ENCODE measurements around the gene IKBKG.
"Not testable (repeated sequence)": the region's sequence is repeated elsewhere in the genome, so short reads cannot be mapped to it uniquely, and the experiment has no call there.

Gene IKBKG

GRCh38 chrX:154582994-154583393 lies 35.6 kb downstream of the IKBKG start:
- not testable (repeated sequence) for H3K4me1 ChIP-seq (ENCODE audit: control insufficient read depth, insufficient read depth, low read length)

GRCh38 chrX:154584585-154585183 lies 37.3 kb downstream of the IKBKG start, which contains the start of gene CTAG1A:
Gene CTAG1A, plus strand, starts transcription at chrX:154585133. Its CDS starts 74 bp downstream, at chrX:154585207.
- H3K9me3 ChIP-seq (ENCODE audit: control insufficient read depth, insufficient read depth, low read depth, low read length); POLR2A ChIA-PET; H3K4me3 ChIP-seq (ENCODE audit: low read depth, low read length); H3K36me3 ChIP-seq (ENCODE audit: control insufficient read depth in 2 of 2, insufficient read depth in 1 of 2, low read length in 2 of 2); H3K27ac ChIP-seq (ENCODE audit: extremely low read depth, low read depth, low read length); CTCF ChIA-PET; H3K4me1 ChIP-seq (ENCODE audit: control insufficient read depth, insufficient read depth, low read length): not testable (repeated sequence)

More at GRCh38 chrX:154582994-154583393, 35.6 kb downstream of the IKBKG start:
- H3K27ac ChIP-seq (ENCODE audit: extremely low read depth, low read depth, low read length); POLR2A ChIA-PET; CTCF ChIA-PET; H3K9me3 ChIP-seq (ENCODE audit: control insufficient read depth, insufficient read depth, low read depth, low read length); H3K36me3 ChIP-seq (ENCODE audit: control insufficient read depth in 2 of 2, insufficient read depth in 1 of 2, low read length in 2 of 2); H3K4me3 ChIP-seq (ENCODE audit: low read depth, low read length): not testable (repeated sequence)

DNA sequence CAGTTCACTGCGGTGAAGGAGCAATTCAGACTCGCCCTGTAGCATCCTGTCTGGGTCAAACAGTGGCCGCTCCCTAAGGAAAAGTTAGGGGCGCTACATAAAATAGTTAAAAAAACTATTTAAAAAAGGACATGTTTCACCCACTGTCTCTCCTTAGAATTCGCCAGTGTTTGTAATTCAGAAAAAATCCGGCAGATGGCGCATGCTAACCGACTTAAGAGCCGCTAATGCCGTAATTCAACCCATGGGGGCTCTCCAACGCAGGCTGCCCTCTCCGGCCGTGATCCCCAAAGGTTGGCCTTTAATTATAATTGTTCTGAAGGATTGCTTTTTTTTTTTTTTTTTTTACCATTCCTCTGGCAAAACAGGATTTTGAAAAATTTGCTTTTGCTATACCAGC lies 43.0 kb downstream of the IKBKG start:
- H3K9me3 ChIP-seq (ENCODE audit: control insufficient read depth, insufficient read depth, low read depth, low read length); H3K4me3 ChIP-seq (ENCODE audit: low read depth, low read length); POLR2A ChIA-PET; H3K4me1 ChIP-seq (ENCODE audit: control insufficient read depth, insufficient read depth, low read length); H3K36me3 ChIP-seq (ENCODE audit: control insufficient read depth in 2 of 2, insufficient read depth in 1 of 2, low read length in 2 of 2); H3K27ac ChIP-seq (ENCODE audit: extremely low read depth, low read depth, low read length): not testable (repeated sequence)
- CTCF ChIA-PET: interaction anchor here (1.3 to 1.4 kb wide), 2 partner anchors 21 to 158 kb away, joined by 4 to 10 read pairs; no protein-coding TSS in a partner anchor

DNA sequence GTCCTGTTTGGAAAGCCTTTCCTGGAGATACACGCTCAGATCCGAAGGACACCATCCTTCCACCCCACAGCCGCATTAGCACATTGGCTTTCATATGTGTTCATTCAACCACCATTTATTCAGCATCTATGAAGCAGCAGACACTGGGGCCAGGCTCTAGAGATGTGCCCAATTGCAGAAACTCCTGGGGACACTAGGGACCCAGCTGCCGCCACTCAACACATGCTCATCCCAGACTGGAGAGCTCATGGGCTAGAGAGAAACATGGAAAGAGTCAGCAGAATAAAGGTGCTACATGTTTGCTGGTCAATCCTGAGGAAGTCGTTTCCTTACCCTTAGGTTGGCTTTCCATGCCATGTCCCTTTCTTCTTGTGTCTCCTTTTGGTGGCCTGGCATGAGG lies 45.1 kb downstream of the IKBKG start:
- TF ChIP-seq ZFHX2 (tag by site-specific recombination; conservative IDR thresholded peaks at IDR 0.05) (no peak), KLF7 (tag by site-specific recombination; IDR thresholded peaks at IDR 0.05; ENCODE audit: borderline replicate concordance) (no peak), ZNF174 (tag by site-specific recombination; IDR thresholded peaks at IDR 0.05) (no peak), ZNF433 (tag by site-specific recombination; IDR thresholded peaks at IDR 0.05; ENCODE audit: low read depth) (no peak), MZF1 (tag by site-specific recombination; IDR thresholded peaks at IDR 0.05; ENCODE audit: borderline replicate concordance) (no peak), ZNF600 (tag by site-specific recombination; IDR thresholded peaks at IDR 0.05) (no peak), GLIS1 (tag by site-specific recombination; IDR thresholded peaks at IDR 0.05) (no peak), ZNF155 (tag by site-specific recombination; IDR thresholded peaks at IDR 0.05) (no peak), ZEB2 (tag by site-specific recombination; IDR thresholded peaks at IDR 0.05) (no peak), ZNF157 (tag by site-specific recombination; IDR thresholded peaks at IDR 0.05) (no peak), KLF10 (tag by site-specific recombination; IDR thresholded peaks at IDR 0.05) (no peak)
- TF ChIP-seq, protein P1, sequence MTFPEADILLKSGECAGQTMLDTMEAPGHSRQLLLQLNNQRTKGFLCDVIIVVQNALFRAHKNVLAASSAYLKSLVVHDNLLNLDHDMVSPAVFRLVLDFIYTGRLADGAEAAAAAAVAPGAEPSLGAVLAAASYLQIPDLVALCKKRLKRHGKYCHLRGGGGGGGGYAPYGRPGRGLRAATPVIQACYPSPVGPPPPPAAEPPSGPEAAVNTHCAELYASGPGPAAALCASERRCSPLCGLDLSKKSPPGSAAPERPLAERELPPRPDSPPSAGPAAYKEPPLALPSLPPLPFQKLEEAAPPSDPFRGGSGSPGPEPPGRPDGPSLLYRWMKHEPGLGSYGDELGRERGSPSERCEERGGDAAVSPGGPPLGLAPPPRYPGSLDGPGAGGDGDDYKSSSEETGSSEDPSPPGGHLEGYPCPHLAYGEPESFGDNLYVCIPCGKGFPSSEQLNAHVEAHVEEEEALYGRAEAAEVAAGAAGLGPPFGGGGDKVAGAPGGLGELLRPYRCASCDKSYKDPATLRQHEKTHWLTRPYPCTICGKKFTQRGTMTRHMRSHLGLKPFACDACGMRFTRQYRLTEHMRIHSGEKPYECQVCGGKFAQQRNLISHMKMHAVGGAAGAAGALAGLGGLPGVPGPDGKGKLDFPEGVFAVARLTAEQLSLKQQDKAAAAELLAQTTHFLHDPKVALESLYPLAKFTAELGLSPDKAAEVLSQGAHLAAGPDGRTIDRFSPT (tag by site-specific recombination; IDR thresholded peaks at IDR 0.05): no peak
- TF ChIP-seq, protein P2, sequence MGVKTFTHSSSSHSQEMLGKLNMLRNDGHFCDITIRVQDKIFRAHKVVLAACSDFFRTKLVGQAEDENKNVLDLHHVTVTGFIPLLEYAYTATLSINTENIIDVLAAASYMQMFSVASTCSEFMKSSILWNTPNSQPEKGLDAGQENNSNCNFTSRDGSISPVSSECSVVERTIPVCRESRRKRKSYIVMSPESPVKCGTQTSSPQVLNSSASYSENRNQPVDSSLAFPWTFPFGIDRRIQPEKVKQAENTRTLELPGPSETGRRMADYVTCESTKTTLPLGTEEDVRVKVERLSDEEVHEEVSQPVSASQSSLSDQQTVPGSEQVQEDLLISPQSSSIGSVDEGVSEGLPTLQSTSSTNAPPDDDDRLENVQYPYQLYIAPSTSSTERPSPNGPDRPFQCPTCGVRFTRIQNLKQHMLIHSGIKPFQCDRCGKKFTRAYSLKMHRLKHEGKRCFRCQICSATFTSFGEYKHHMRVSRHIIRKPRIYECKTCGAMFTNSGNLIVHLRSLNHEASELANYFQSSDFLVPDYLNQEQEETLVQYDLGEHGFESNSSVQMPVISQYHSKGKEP (tag by site-specific recombination; IDR thresholded peaks at IDR 0.05): no peak
- TF ChIP-seq, protein P3, sequence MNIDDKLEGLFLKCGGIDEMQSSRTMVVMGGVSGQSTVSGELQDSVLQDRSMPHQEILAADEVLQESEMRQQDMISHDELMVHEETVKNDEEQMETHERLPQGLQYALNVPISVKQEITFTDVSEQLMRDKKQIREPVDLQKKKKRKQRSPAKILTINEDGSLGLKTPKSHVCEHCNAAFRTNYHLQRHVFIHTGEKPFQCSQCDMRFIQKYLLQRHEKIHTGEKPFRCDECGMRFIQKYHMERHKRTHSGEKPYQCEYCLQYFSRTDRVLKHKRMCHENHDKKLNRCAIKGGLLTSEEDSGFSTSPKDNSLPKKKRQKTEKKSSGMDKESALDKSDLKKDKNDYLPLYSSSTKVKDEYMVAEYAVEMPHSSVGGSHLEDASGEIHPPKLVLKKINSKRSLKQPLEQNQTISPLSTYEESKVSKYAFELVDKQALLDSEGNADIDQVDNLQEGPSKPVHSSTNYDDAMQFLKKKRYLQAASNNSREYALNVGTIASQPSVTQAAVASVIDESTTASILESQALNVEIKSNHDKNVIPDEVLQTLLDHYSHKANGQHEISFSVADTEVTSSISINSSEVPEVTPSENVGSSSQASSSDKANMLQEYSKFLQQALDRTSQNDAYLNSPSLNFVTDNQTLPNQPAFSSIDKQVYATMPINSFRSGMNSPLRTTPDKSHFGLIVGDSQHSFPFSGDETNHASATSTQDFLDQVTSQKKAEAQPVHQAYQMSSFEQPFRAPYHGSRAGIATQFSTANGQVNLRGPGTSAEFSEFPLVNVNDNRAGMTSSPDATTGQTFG (tag by site-specific recombination; IDR thresholded peaks at IDR 0.05; ENCODE audit: borderline replicate concordance): no peak
- Histone ChIP-seq H3K4me1 (ENCODE audit: control insufficient read depth, insufficient read depth, low read length) (no peaks in the 10 kb centered on the region), H3K27ac (ENCODE audit: extremely low read depth, low read depth, low read length) (no peak overlapping the region), H3K9me3 (ENCODE audit: control insufficient read depth, insufficient read depth, low read depth, low read length) (no peaks in the 10 kb centered on the region), H3K36me3 (ENCODE audit: control insufficient read depth in 2 of 2, insufficient read depth in 1 of 2, low read length in 2 of 2) (no peaks in the 10 kb centered on the region), H3K4me3 (ENCODE audit: low read depth, low read length) (no peak overlapping the region)
- ChIA-PET CTCF (interaction anchor here (1.7 to 1.8 kb wide), 2 partner anchors 10 to 157 kb away, joined by 8 to 9 read pairs; no protein-coding TSS in a partner anchor), POLR2A (no interaction called here)
